Bronchial epithelial cell (primary cell): ENCODE measurements around the gene FADS3. TPM values are rescaled to one million over a fixed set of nuclear protein-coding genes. Genes with fewer than 3 reads are reported as not detected.
A peak's percentile ranks its signal among the peaks of the same experiment; 100 is the strongest.

Experiments used
- DNase-seq: peaks from one replicate; pipeline ENCODE4 v3.0.0-alpha.2; 2010; ENCODE audit warnings: low read depth
- FAIRE-seq: peaks from 2 replicates; lab custom pipeline; 2011; peaks lifted over from hg19 to GRCh38; lab: Jason Lieb, UNC
- H3K27me3 ChIP-seq: 2 replicates; pipeline ENCODE4 v1.5.1; 2011; ENCODE audit warnings: low read length; ENCODE audit not compliant: control insufficient read depth, insufficient read depth
- H3K36me3 ChIP-seq: 2 replicates; pipeline ENCODE4 v1.5.1; 2011; ENCODE audit warnings: low read length; ENCODE audit not compliant: control insufficient read depth, insufficient read depth
- H3K4me3 ChIP-seq: 2 replicates; pipeline ENCODE4 v1.5.1; 2011; ENCODE audit warnings: mild to moderate bottlenecking, low read depth, low read length, control low read depth
- CTCF ChIP-seq: IDR thresholded peaks from 2 replicates; pipeline ENCODE4 v1.5.1; 2011; ENCODE audit warnings: mild to moderate bottlenecking, moderate library complexity, low read length, control low read depth, inconsistent platforms; ENCODE audit not compliant: insufficient read depth, severe bottlenecking
- total RNA-seq: library from RNA; depleted of rRNA; stranded (reverse); fragments of >200 nt; gene quantifications from 2 replicates; pipeline ENCODE4 v1.2.1, GENCODE V29; 2014

The FADS3 gene
- total RNA-seq, 1 donor from 2014 or later, result 31.9 TPM

GRCh38 chr11:61907871-61908729 is 16.8 kb upstream of the FADS3 start:
- Histone ChIP-seq H3K36me3 (no peaks in the 10 kb centered on the region), H3K4me3 (no peak overlapping the region), H3K27me3 (peaks cover 4% of the 10 kb centered on the region)
- no peak for TF ChIP-seq CTCF
- FAIRE-seq (peak; percentile 47), DNase-seq (no peak)

GRCh38 chr11:61907282-61907681 is 15.9 kb upstream of the FADS3 start:
- H3K36me3 ChIP-seq, result no peaks in the 10 kb centered on the region
- H3K27me3 ChIP-seq, result peaks cover 4% of the 10 kb centered on the region
- TF ChIP-seq CTCF, result no peak
- no peak overlapping the region for H3K4me3 ChIP-seq
- no peak for FAIRE-seq
- no peak for DNase-seq

GRCh38 chr11:61906522-61906909 is 15.2 kb upstream of the FADS3 start:
- DNase-seq, result no peak
- FAIRE-seq, result no peak
- H3K27me3 ChIP-seq, result peaks cover 4% of the 10 kb centered on the region
- H3K36me3 ChIP-seq, result no peaks in the 10 kb centered on the region
- no peak overlapping the region for H3K4me3 ChIP-seq
- TF ChIP-seq CTCF, result no peak

GRCh38 chr11:61905801-61906521 is 14.6 kb upstream of the FADS3 start:
- no peak for TF ChIP-seq CTCF
- Histone ChIP-seq H3K27me3 (peaks cover 4% of the 10 kb centered on the region), H3K36me3 (no peaks in the 10 kb centered on the region), H3K4me3 (no peak overlapping the region)
- FAIRE-seq (no peak), DNase-seq (no peak)

GRCh38 chr11:61905067-61905696 is 13.8 kb upstream of the FADS3 start:
- peaks cover 4% of the 10 kb centered on the region for H3K27me3 ChIP-seq
- DNase-seq, result no peak
- no peak for TF ChIP-seq CTCF
- H3K36me3 ChIP-seq, result no peaks in the 10 kb centered on the region
- H3K4me3 ChIP-seq, result no peak overlapping the region
- no peak for FAIRE-seq
